ENCODE results near the gene TTYH2.

- TF ChIP-seq, protein P1, sequence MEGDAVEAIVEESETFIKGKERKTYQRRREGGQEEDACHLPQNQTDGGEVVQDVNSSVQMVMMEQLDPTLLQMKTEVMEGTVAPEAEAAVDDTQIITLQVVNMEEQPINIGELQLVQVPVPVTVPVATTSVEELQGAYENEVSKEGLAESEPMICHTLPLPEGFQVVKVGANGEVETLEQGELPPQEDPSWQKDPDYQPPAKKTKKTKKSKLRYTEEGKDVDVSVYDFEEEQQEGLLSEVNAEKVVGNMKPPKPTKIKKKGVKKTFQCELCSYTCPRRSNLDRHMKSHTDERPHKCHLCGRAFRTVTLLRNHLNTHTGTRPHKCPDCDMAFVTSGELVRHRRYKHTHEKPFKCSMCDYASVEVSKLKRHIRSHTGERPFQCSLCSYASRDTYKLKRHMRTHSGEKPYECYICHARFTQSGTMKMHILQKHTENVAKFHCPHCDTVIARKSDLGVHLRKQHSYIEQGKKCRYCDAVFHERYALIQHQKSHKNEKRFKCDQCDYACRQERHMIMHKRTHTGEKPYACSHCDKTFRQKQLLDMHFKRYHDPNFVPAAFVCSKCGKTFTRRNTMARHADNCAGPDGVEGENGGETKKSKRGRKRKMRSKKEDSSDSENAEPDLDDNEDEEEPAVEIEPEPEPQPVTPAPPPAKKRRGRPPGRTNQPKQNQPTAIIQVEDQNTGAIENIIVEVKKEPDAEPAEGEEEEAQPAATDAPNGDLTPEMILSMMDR (conservative IDR thresholded peaks at IDR 0.05) = no peak
- TF ChIP-seq ZFX (IDR thresholded peaks at IDR 0.05) = no peak
Observed at GRCh38 chr17:74241431-74241830, 28.1 kb downstream of the TTYH2 start.

All from C4-2B (cell line).